HepG2 (cell line): ENCODE measurements around the gene FBXW5. TPM values are rescaled to one million over a fixed set of nuclear protein-coding genes. Genes with fewer than 3 reads are reported as not detected.

Experiments used
- ATAC-seq: fragments of 200-7000 bp; cut with Tn5 transposase; 3 replicates; pipeline ENCODE4 v1.9.1; 2020; ENCODE audit warnings: mild to moderate bottlenecking, moderate library complexity
- BruUV-seq: library from RNA; stranded (reverse); fragments of 400-500 nt; replicated peaks from 2 replicates; lab custom pipeline; 2021; lab: Mats Ljungman, UMichigan
- CTCF ChIA-PET: fragments of 300-600 bp; formaldehyde crosslinking; extraction: SDS; loops from one replicate; lab custom pipeline; 2021; ENCODE audit warnings: low total read pairs, inconsistent platforms, low intra/inter-chr PET ratio; lab: Yijun Ruan, JAX
- POLR2A ChIA-PET: fragments of 350-600 bp; sonication (Branson Sonifier 250); formaldehyde crosslinking; loops from one replicate; lab custom pipeline; 2020; ENCODE audit warnings: antibody characterized with exemption, inconsistent platforms; lab: Yijun Ruan, JAX
- DNase-seq: peaks from one replicate; pipeline ENCODE4 v3.0.0-alpha.2; 2015; ENCODE audit warnings: low spot score
- FAIRE-seq: peaks from 3 replicates; lab custom pipeline; 2011; peaks lifted over from hg19 to GRCh38; lab: Jason Lieb, UNC
- H2AFZ ChIP-seq: one replicate; pipeline ENCODE4 v1.6.1; 2011; ENCODE audit warnings: low read length, inconsistent platforms
- H3K27ac ChIP-seq: fragments of 300-600 bp; 3 replicates; pipeline ENCODE4 v1.8.0; 2011; ENCODE audit warnings: mixed run types, mild to moderate bottlenecking, mixed read lengths, low read length, inconsistent platforms; ENCODE audit not compliant: insufficient read depth; ENCODE audit errors: extremely low read length
- H3K27me3 ChIP-seq, 2 experiments: fragments of 200-600 bp in 1 of 2; 2 replicates in 1 of 2; 3 replicates in 1 of 2; pipeline versions ENCODE4 v1.6.0 to v1.8.0; 2011; ENCODE audit warnings: low read length in 2 of 2, mild to moderate bottlenecking in 2 of 2, moderate library complexity in 2 of 2, inconsistent platforms in 1 of 2; ENCODE audit not compliant: insufficient read depth in 2 of 2, control insufficient read depth in 1 of 2
- H3K36me3 ChIP-seq, 2 experiments: fragments of 200-600 bp in 1 of 2; replicated peaks in 1 of 2; 2 replicates in 1 of 2; 3 replicates in 1 of 2; pipeline versions ENCODE4 v1.5.1 to v1.8.0; 2011; ENCODE audit warnings: low read length in 2 of 2, inconsistent platforms in 1 of 2; ENCODE audit not compliant: insufficient read depth in 2 of 2, control insufficient read depth in 1 of 2
- H3K4me1 ChIP-seq: 2 replicates; pipeline ENCODE4 v1.5.1; 2012; ENCODE audit warnings: low read length, inconsistent platforms; ENCODE audit not compliant: insufficient read depth
- H3K4me2 ChIP-seq: 2 replicates; pipeline ENCODE4 v1.6.0; 2011; ENCODE audit warnings: low read depth, low read length, inconsistent platforms
- H3K4me3 ChIP-seq, 3 experiments: fragments of 200-600 bp in 1 of 3; sonication (generic), shearing (Covaris generic) in 1 of 3; replicated peaks in 1 of 3; 2 replicates each; pipeline ENCODE4 v1.5.1; 2011 to 2016; ENCODE audit warnings: low read length in 3 of 3, inconsistent platforms in 2 of 3, low read depth in 2 of 3, mild to moderate bottlenecking in 2 of 3, control low read depth in 1 of 3, mixed read lengths in 1 of 3; ENCODE audit not compliant: insufficient read depth in 1 of 3
- H3K79me2 ChIP-seq: one replicate; pipeline ENCODE4 v1.6.1; 2011; ENCODE audit warnings: low read length, inconsistent platforms; ENCODE audit not compliant: insufficient read depth
- H3K9ac ChIP-seq: 2 replicates; pipeline ENCODE4 v1.6.0; 2011; ENCODE audit warnings: mild to moderate bottlenecking, low read depth, low read length, inconsistent platforms; ENCODE audit not compliant: insufficient read depth
- H3K9me3 ChIP-seq: 2 replicates; pipeline ENCODE4 v1.5.1; 2012; ENCODE audit warnings: mild to moderate bottlenecking, low read length
- H4K20me1 ChIP-seq: 2 replicates; pipeline ENCODE4 v1.6.0; 2011; ENCODE audit warnings: inconsistent platforms, mild to moderate bottlenecking, low read length, moderate library complexity; ENCODE audit not compliant: insufficient read depth
- MEIS1 ChIP-seq: sonication (generic); formaldehyde crosslinking; IDR thresholded peaks from 2 replicates; pipeline ENCODE4 v1.9.0; 2021; ENCODE audit warnings: mild to moderate bottlenecking, missing genetic modification reagents, moderate library complexity, borderline replicate concordance
- SPEN ChIP-seq: sonication (generic); formaldehyde crosslinking; IDR thresholded peaks from 2 replicates; pipeline ENCODE4 v1.5.1; 2020; ENCODE audit warnings: low read depth, mild to moderate bottlenecking, missing genetic modification reagents
- ZSCAN9 ChIP-seq: IDR thresholded peaks from 2 replicates; pipeline ENCODE4 v1.6.1; 2016; ENCODE audit warnings: borderline replicate concordance
- WGBS: methylation state at CpG from one replicate; pipeline ENCODE4 v1.1.6; 2017; ENCODE audit warnings: low lambda C conversion rate; 5-methylcytosine and 5-hydroxymethylcytosine counted together
- in situ Hi-C: cut with HindIII; loops from 2 replicates; pipeline ENCODE4 v1.10.0; 2017; ENCODE audit warnings: low pct_unique_long_range_greater_than_20kb; ENCODE audit not compliant: extremely low pct_ligation_motif_present
- intact Hi-C: fragments of 100-400 bp; cut with micrococcal nuclease; formaldehyde crosslinking; loops from one replicate; pipeline ENCODE4 v1.10.0; 2022; ENCODE audit not compliant: unreplicated experiment
- polyA plus RNA-seq, 8 experiments: library from polyadenylated mRNA; depleted of rRNA in 3 of 8; stranded (reverse) in 7 of 8; unstranded in 1 of 8; fragments of >200 nt; fragmentation: Illumina TruSeq in 4 of 8; extraction: Trizol in 4 of 8; gene quantifications; 2 replicates each; pipeline versions ENCODE4 v1.2.1 to v1.2.3, GENCODE V29; 2011 to 2016; ENCODE audit warnings: low read depth in 4 of 8, missing spikeins in 1 of 8, mixed read lengths in 1 of 8; ENCODE audit not compliant: insufficient read depth in 1 of 8
- total RNA-seq, 5 experiments: library from RNA; depleted of rRNA; stranded (reverse); fragments of >200 nt; fragmentation: Illumina TruSeq; extraction: Trizol; gene quantifications; 2 replicates each; pipeline ENCODE4 v1.2.3, GENCODE V29; 2016; ENCODE audit warnings: low read depth in 1 of 5
- TF ChIP-seq, protein P1 (sequence below): sonication (generic); formaldehyde crosslinking; IDR thresholded peaks from 2 replicates; pipeline ENCODE4 v1.5.0; 2020; ENCODE audit warnings: missing genetic modification reagents

FBXW5 gene
- total and polyA plus RNA-seq, 2 of the 13 experiments (the other 11 are each of a cell fraction or from before 2014, with no cell fraction given), result 52.0 to 60.4 TPM

DNA sequence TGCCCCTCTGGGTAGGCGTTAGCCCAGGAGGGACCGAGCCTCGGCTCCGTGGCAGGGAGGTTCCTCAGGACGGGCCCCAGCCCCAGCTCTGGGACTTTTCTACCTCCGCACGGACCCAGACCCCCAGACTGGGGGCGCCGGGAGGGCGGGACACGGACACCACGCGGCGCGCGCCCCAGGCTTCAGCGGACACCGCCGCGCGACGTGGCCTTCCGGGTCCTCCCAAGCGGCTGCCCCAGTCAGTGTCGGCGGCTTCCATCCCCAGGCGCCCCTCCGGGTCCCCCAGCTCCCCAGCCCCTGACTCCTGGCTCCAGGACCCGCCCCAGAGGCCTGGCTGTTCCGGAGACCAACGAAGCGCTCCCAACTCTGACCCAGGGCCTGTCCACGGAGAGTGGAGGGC is 41.3 kb upstream of the FBXW5 start:
- intact Hi-C loops (no loop called here), in situ Hi-C loops (no loop called here)
- WGBS, result 86% methylated on average over 3 of the region's 33 CpGs
- no peak overlapping the region for H3K27ac ChIP-seq
- FAIRE-seq (no peak), DNase-seq (no peak), ATAC-seq (no peak)
- no peak overlapping the region for H3K4me2 ChIP-seq
- H3K4me3 ChIP-seq, result no peak overlapping the region
- H3K4me1 ChIP-seq, result peaks cover 44% of the 10 kb centered on the region
- no peaks in the 10 kb centered on the region for H3K79me2 ChIP-seq
- no TSS peak for BruUV-seq
- H4K20me1 ChIP-seq, result no peaks in the 10 kb centered on the region
- peaks cover 3 to 49% of the 10 kb centered on the region in 2 experiments; a peak in 3 of 5 replicates for H3K27me3 ChIP-seq
- no peak overlapping the region for H2AFZ ChIP-seq
- H3K9me3 ChIP-seq, result no peaks in the 10 kb centered on the region
- CTCF ChIA-PET, result no interaction called here
- TF ChIP-seq ZSCAN9 (CRISPR knock-in tag), result no peak
- TF ChIP-seq, protein P1, sequence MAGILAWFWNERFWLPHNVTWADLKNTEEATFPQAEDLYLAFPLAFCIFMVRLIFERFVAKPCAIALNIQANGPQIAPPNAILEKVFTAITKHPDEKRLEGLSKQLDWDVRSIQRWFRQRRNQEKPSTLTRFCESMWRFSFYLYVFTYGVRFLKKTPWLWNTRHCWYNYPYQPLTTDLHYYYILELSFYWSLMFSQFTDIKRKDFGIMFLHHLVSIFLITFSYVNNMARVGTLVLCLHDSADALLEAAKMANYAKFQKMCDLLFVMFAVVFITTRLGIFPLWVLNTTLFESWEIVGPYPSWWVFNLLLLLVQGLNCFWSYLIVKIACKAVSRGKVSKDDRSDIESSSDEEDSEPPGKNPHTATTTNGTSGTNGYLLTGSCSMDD (CRISPR knock-in tag), result no peak
- TF ChIP-seq MEIS1 (CRISPR knock-in tag), result no peak
- no peak overlapping the region for H3K9ac ChIP-seq
- H3K36me3 ChIP-seq, result no peaks in the 10 kb centered on the region
- POLR2A ChIA-PET, result no interaction called here

DNA sequence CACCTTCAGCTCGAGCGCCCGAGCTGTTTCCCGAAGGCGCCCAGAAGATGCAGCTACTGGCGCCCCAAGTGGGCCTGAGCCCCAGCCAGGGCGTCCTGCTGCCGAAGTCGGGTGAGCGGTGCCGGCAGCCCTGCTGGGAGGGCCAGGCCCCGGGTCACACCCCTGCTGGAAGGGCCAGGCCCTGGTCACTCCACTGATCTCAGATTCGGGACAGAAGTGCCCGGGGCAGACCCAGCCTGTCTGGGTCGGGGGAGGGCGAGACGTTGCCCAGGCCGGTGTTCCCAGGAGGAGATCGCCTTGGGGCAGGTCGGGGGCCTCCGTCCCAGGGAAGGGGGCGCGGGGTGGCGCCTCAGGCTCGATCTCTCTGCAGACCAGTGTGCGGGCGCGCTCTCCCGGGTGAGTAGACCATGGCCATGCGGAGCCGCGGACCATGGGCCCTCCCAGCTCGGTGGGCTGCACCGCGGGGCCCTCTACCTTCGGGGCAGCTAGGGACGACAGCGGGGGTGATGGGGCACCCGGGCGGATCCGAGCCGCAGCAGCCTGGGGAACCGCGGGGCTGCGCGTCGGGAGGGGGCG is 40.6 kb upstream of the FBXW5 start:
- no peak for DNase-seq
- Histone ChIP-seq H3K36me3 (no peaks in the 10 kb centered on the region), H3K4me3 (no peak overlapping the region), H3K9ac (no peak overlapping the region), H3K4me2 (no peak overlapping the region), H3K79me2 (no peaks in the 10 kb centered on the region), H4K20me1 (no peaks in the 10 kb centered on the region), H3K27ac (no peak overlapping the region), H3K27me3 (peaks cover 3 to 53% of the 10 kb centered on the region in 2 experiments; a peak in 3 of 5 replicates), H2AFZ (no peak overlapping the region), H3K4me1 (peaks cover 44% of the 10 kb centered on the region), H3K9me3 (no peaks in the 10 kb centered on the region)
- no peak for ATAC-seq
- in situ Hi-C loops, result no loop called here
- TF ChIP-seq SPEN, result no peak
- FAIRE-seq, result no peak
- WGBS, result 55% methylated on average over 13 of the region's 48 CpGs
- POLR2A ChIA-PET, result no interaction called here
- CTCF ChIA-PET, result no interaction called here
- no TSS peak for BruUV-seq
- intact Hi-C loops, result no loop called here
